ENCODE measurements around the gene PKP1. TPM values are rescaled to one million over a fixed set of nuclear protein-coding genes. Genes with fewer than 3 reads are reported as not detected.

PKP1 gene
- total and polyA plus RNA-seq, 2 of the 4 experiments (the other 2 are of a cell fraction) = 0.18 to 0.36 TPM

DNA sequence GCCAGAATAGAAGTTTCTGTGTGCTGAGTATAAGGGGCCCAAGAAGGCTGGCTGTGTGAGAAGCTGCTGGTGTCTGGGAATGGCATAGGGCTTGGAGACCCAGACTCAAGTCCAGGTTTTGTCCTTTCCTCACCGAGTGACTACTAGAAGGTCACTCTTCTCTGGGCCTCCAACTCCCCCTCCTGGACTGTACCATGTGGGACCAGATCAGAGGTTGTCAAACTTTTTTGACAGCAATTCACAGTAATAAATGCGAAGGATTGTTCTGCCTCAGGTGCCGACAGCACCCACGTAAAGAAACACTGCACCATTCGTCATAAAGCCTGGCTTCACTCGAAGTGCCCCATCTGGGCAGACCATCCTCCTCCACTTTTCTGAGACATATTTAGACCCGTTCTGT, 29.0 kb downstream of the PKP1 start:
- 87% methylated on average over 3 of the region's 7 CpGs; no CpG with 5 or more reads in 1 of the 2 experiments for WGBS, 2 experiments (ENCODE audit: extremely low coverage in 2 of 2, insufficient read length in 1 of 2)
- no peaks in the 10 kb centered on the region for H4K20me1 ChIP-seq (ENCODE audit: insufficient read depth, low read length)
- POLR2A ChIA-PET (ENCODE audit: unreplicated experiment) = no interaction called here

More for the DNA sequence above, 29.0 kb downstream of the PKP1 start:
- CTCF ChIA-PET = no interaction called here
- Histone ChIP-seq H3K56ac (ENCODE audit: extremely low read depth, insufficient read depth, low read length) (no peak overlapping the region), H3K18ac (ENCODE audit: low read depth, low read length) (no peak overlapping the region), H2AK5ac (ENCODE audit: low read depth, low read length) (no peak overlapping the region), H4K8ac (ENCODE audit: low read depth in 2 of 2, low read length in 2 of 2) (no peak overlapping the region), H4K5ac (ENCODE audit: low read depth, low read length) (no peak overlapping the region), H4K91ac (ENCODE audit: insufficient read depth, low read depth, low read length) (no peak overlapping the region), H2BK15ac (ENCODE audit: low read depth, low read length) (no peak overlapping the region), H2BK20ac (ENCODE audit: low read depth, low read length) (no peak overlapping the region), H3K36me3 (ENCODE audit: control insufficient read depth, insufficient read depth, low read length) (no peaks in the 10 kb centered on the region), H2AFZ (replicated peaks; ENCODE audit: low read length, poor library complexity) (no peak overlapping the region), H2BK120ac (ENCODE audit: low read depth, low read length) (no peak overlapping the region), H3K9ac (ENCODE audit: low read depth, low read length) (no peak overlapping the region), H3K9me1 (ENCODE audit: insufficient read depth, low read length) (no peaks in the 10 kb centered on the region), H3K4me1 (ENCODE audit: control insufficient read depth, insufficient read depth, low read length) (no peaks in the 10 kb centered on the region), H2AK9ac (replicated peaks; ENCODE audit: low read depth, low read length, poor library complexity) (no peak overlapping the region), H2BK5ac (ENCODE audit: low read depth, low read length, poor library complexity, severe bottlenecking) (no peak overlapping the region), H3K4ac (ENCODE audit: low read depth, low read length) (no peak overlapping the region), H3K27ac (ENCODE audit: insufficient read depth, low read length) (no peak overlapping the region), H3K23ac (ENCODE audit: low read depth, low read length) (no peak overlapping the region), H3K9me3 (ENCODE audit: control insufficient read depth, insufficient read depth, low read length) (no peaks in the 10 kb centered on the region), H3K27me3 (ENCODE audit: control insufficient read depth, insufficient read depth, low read length) (peaks cover 89% of the 10 kb centered on the region), H3K14ac (replicated peaks; ENCODE audit: low read depth, low read length) (no peak overlapping the region), H3K79me1 (ENCODE audit: low read depth in 1 of 2, low read length in 2 of 2) (no peaks in the 10 kb centered on the region), H3K4me3 (ENCODE audit: insufficient read depth, low read depth, low read length) (no peak overlapping the region), H3K4me2 (ENCODE audit: low read depth, low read length) (no peak overlapping the region)
- DNase-seq = no peak
- intact Hi-C loops (cut with micrococcal nuclease) = no loop called here
- TF ChIP-seq RAD21 (IDR thresholded peaks at IDR 0.05; ENCODE audit: low read length) (no peak), CHD1 (IDR thresholded peaks at IDR 0.05; ENCODE audit: low read depth, low read length) (no peak), SMC3 (IDR thresholded peaks at IDR 0.05; ENCODE audit: low read depth, low read length) (no peak), RFX5 (IDR thresholded peaks at IDR 0.05; ENCODE audit: low read depth, low read length) (no peak), MXI1 (IDR thresholded peaks at IDR 0.05; ENCODE audit: borderline replicate concordance, low read depth, low read length) (no peak), POLR2A (IDR thresholded peaks at IDR 0.05; ENCODE audit: low read depth, low read length) (no peak), BHLHE40 (IDR thresholded peaks at IDR 0.05; ENCODE audit: low read depth, low read length) (no peak), CEBPB (IDR thresholded peaks at IDR 0.05; ENCODE audit: low read depth, low read length) (no peak), MAZ (IDR thresholded peaks at IDR 0.05; ENCODE audit: borderline replicate concordance, low read depth, low read length) (no peak), MAFK (IDR thresholded peaks at IDR 0.05; ENCODE audit: low read depth, low read length) (no peak), FOS (IDR thresholded peaks at IDR 0.05; ENCODE audit: low read depth, low read length) (no peak), RCOR1 (IDR thresholded peaks at IDR 0.05; ENCODE audit: insufficient replicate concordance, low read length) (no peak), NFE2L2 (IDR thresholded peaks at IDR 0.05; ENCODE audit: low read depth, low read length) (no peak)
- TF ChIP-seq, protein P1, sequence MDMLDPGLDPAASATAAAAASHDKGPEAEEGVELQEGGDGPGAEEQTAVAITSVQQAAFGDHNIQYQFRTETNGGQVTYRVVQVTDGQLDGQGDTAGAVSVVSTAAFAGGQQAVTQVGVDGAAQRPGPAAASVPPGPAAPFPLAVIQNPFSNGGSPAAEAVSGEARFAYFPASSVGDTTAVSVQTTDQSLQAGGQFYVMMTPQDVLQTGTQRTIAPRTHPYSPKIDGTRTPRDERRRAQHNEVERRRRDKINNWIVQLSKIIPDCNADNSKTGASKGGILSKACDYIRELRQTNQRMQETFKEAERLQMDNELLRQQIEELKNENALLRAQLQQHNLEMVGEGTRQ (IDR thresholded peaks at IDR 0.05; ENCODE audit: low read depth, low read length) = no peak
- TF ChIP-seq, protein P2, sequence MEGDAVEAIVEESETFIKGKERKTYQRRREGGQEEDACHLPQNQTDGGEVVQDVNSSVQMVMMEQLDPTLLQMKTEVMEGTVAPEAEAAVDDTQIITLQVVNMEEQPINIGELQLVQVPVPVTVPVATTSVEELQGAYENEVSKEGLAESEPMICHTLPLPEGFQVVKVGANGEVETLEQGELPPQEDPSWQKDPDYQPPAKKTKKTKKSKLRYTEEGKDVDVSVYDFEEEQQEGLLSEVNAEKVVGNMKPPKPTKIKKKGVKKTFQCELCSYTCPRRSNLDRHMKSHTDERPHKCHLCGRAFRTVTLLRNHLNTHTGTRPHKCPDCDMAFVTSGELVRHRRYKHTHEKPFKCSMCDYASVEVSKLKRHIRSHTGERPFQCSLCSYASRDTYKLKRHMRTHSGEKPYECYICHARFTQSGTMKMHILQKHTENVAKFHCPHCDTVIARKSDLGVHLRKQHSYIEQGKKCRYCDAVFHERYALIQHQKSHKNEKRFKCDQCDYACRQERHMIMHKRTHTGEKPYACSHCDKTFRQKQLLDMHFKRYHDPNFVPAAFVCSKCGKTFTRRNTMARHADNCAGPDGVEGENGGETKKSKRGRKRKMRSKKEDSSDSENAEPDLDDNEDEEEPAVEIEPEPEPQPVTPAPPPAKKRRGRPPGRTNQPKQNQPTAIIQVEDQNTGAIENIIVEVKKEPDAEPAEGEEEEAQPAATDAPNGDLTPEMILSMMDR (conservative IDR thresholded peaks at IDR 0.05; ENCODE audit: low read depth, low read length) = no peak
- TF ChIP-seq, protein P3, sequence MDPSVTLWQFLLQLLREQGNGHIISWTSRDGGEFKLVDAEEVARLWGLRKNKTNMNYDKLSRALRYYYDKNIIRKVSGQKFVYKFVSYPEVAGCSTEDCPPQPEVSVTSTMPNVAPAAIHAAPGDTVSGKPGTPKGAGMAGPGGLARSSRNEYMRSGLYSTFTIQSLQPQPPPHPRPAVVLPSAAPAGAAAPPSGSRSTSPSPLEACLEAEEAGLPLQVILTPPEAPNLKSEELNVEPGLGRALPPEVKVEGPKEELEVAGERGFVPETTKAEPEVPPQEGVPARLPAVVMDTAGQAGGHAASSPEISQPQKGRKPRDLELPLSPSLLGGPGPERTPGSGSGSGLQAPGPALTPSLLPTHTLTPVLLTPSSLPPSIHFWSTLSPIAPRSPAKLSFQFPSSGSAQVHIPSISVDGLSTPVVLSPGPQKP (IDR thresholded peaks at IDR 0.05; ENCODE audit: borderline replicate concordance, low read depth, low read length) = no peak
- in situ Hi-C loops (cut with MboI; ENCODE audit: low sequenced_read_pairs) = no loop called here
- dilution Hi-C loops (cut with HindIII; ENCODE audit: low sequenced_read_pairs, unreplicated experiment) = no loop called here
- no peak for ATAC-seq (ENCODE audit: low read depth)
- BruUV-seq (replicated peaks) = no TSS peak

All from IMR-90 (cell line).